HFFc6 (cell line): ENCODE data around the gene ACTN4. TPM values are rescaled to one million over a fixed set of nuclear protein-coding genes. Genes with fewer than 3 reads are reported as not detected.

Experiments
- DNase-seq: peaks from one replicate; pipeline ENCODE4 v3.0.0-alpha.2; 2018
- H3K27ac Mint-ChIP-seq: 2 replicates; pipeline ENCODE4 v1.8.0; 2020; ENCODE audit warnings: mild to moderate bottlenecking, mixed read lengths
- H3K27me3 Mint-ChIP-seq: 2 replicates; pipeline ENCODE4 v1.8.0; 2021; ENCODE audit warnings: mild to moderate bottlenecking, moderate library complexity, mixed read lengths; ENCODE audit not compliant: insufficient read depth
- H3K36me3 Mint-ChIP-seq: 2 replicates; pipeline ENCODE4 v1.8.0; 2021; ENCODE audit warnings: low read depth, mixed read lengths
- H3K4me1 Mint-ChIP-seq: 2 replicates; pipeline ENCODE4 v1.8.0; 2020; ENCODE audit warnings: low read depth, mixed read lengths
- H3K4me3 Mint-ChIP-seq: 2 replicates; pipeline ENCODE4 v1.8.0; 2020; ENCODE audit warnings: mild to moderate bottlenecking, moderate library complexity, mixed read lengths
- H3K9me3 Mint-ChIP-seq: 2 replicates; pipeline ENCODE4 v1.8.0; 2020; ENCODE audit warnings: mild to moderate bottlenecking, mixed read lengths
- CTCF ChIP-seq: fragments of 200-600 bp; sonication (generic); IDR thresholded peaks from 2 replicates; pipeline ENCODE4 v1.5.0; 2021; ENCODE audit warnings: antibody characterized with exemption, mild to moderate bottlenecking
- total RNA-seq, 6 experiments: library from RNA; stranded (reverse); fragmentation: NEBNext Ultra II Directional; extraction: Animal tissue kit (Norgen Biotek cat#: 25700); gene quantifications; 2 replicates in 1 of 6; 3 replicates in 5 of 6; pipeline ENCODE4 v1.2.3, GENCODE V29; 2021

Gene ACTN4
- total RNA-seq, 6 experiments from 2014 or later, result 972 to 1,299 (median 1,250) TPM

- no peak overlapping the region; the same call in 1 of the 2 replicates for H3K4me3 Mint-ChIP-seq
- H3K27me3 Mint-ChIP-seq, result peaks cover 44% of the 10 kb centered on the region
- no peaks in the 10 kb centered on the region for H3K9me3 Mint-ChIP-seq
- H3K27ac Mint-ChIP-seq, result peak overlapping the region; percentile 18; the same call in 1 of the 2 replicates
- H3K4me1 Mint-ChIP-seq, result peaks cover 35% of the 10 kb centered on the region
- TF ChIP-seq CTCF, result no peak
- H3K36me3 Mint-ChIP-seq, result peaks cover 36% of the 10 kb centered on the region
- DNase-seq, result no peak
Observed at GRCh38 chr19:38730470-38730730, 83.0 kb downstream of the ACTN4 start.

- no peak for DNase-seq
- Mint-ChIP-seq H3K36me3 (peaks cover 34% of the 10 kb centered on the region), H3K4me3 (no peak overlapping the region), H3K27ac (0 out of 2 replicates have a peak overlapping the region, but pooled peaks have one; percentile 18), H3K4me1 (peaks cover 35% of the 10 kb centered on the region), H3K27me3 (peaks cover 42% of the 10 kb centered on the region), H3K9me3 (no peaks in the 10 kb centered on the region)
- no peak for TF ChIP-seq CTCF
Observed at GRCh38 chr19:38730731-38731589, 83.5 kb downstream of the ACTN4 start.

GRCh38 chr19:38731654-38732301 is 84.3 kb downstream of the ACTN4 start:
- DNase-seq, result no peak
- peaks cover 35% of the 10 kb centered on the region for H3K4me1 Mint-ChIP-seq

GRCh38 chr19:38733241-38733492 is 85.7 kb downstream of the ACTN4 start:
- H3K36me3 Mint-ChIP-seq, result peaks cover 28% of the 10 kb centered on the region
- 0 out of 2 replicates have a peak overlapping the region, but pooled peaks have one; percentile 51 for H3K4me3 Mint-ChIP-seq
- peaks cover 35% of the 10 kb centered on the region for H3K27me3 Mint-ChIP-seq
- peaks cover 5% of the 10 kb centered on the region; the same call in 1 of the 2 replicates for H3K9me3 Mint-ChIP-seq
- TF ChIP-seq CTCF, result no peak
- H3K27ac Mint-ChIP-seq, result peak overlapping the region; percentile 74
- DNase-seq, result no peak
- peaks cover 35% of the 10 kb centered on the region for H3K4me1 Mint-ChIP-seq

More at GRCh38 chr19:38731654-38732301, 84.3 kb downstream of the ACTN4 start:
- no peaks in the 10 kb centered on the region for H3K9me3 Mint-ChIP-seq
- TF ChIP-seq CTCF, result no peak
- H3K36me3 Mint-ChIP-seq, result peaks cover 28% of the 10 kb centered on the region
- peaks cover 37% of the 10 kb centered on the region for H3K27me3 Mint-ChIP-seq
- H3K27ac Mint-ChIP-seq, result peak overlapping the region; percentile 74
- H3K4me3 Mint-ChIP-seq, result no peak overlapping the region

GRCh38 chr19:38733493-38734175 is 86.2 kb downstream of the ACTN4 start:
- TF ChIP-seq CTCF, result no peak
- Mint-ChIP-seq H3K4me3 (no peak overlapping the region), H3K36me3 (peaks cover 28% of the 10 kb centered on the region), H3K27ac (peak overlapping the region; percentile 74), H3K4me1 (peaks cover 35% of the 10 kb centered on the region), H3K27me3 (peaks cover 35% of the 10 kb centered on the region), H3K9me3 (peaks cover 5% of the 10 kb centered on the region; the same call in 1 of the 2 replicates)
- DNase-seq, result no peak
